HG03045 (cell line): ENCODE data around the gene FAM216B.
A peak's percentile ranks its signal among the peaks of the same experiment; 100 is the strongest.
"Not testable (repeated sequence)": the region's sequence is repeated elsewhere in the genome, so short reads cannot be mapped to it uniquely, and the experiment has no call there.

Experiments
- ATAC-seq: cut with Tn5 transposase; IDR thresholded peaks from one replicate; pipeline ENCODE4 v1.9.1; 2021; ENCODE audit warnings: mild to moderate bottlenecking, moderate library complexity; ENCODE audit not compliant: unreplicated experiment

Gene FAM216B

GRCh38 chr13:42780044-42780443 is 1.3 kb upstream of the FAM216B start:
- no peak for ATAC-seq

GRCh38 chr13:42786715-42787114 is 5.3 kb downstream of the FAM216B start:
- no peak for ATAC-seq

DNA sequence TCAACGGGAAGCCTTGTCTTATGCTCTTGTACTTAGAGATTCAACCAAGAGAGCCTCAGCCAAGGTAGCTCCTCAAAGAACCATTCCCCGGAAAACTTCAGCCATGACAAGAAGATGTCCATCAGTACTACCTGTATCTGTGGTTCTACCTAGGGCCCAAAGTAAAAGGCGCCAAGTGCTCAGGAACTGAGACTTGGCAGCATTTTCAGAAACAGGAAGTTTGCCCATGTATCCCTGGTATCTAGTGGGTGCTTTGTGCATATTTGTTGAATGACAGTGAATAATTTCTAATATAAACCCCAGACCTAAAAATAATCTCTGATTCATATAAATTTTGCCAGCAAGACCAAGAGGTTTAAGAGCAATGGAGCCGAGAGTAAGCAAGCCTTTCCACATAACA is 7.2 kb downstream of the FAM216B start:
- no peak for ATAC-seq

GRCh38 chr13:42792154-42792553 is 10.8 kb downstream of the FAM216B start:
- ATAC-seq: no peak

- no peak for ATAC-seq
These were observed 13.3 kb downstream of the FAM216B start for GRCh38 chr13:42794577-42795275.

DNA sequence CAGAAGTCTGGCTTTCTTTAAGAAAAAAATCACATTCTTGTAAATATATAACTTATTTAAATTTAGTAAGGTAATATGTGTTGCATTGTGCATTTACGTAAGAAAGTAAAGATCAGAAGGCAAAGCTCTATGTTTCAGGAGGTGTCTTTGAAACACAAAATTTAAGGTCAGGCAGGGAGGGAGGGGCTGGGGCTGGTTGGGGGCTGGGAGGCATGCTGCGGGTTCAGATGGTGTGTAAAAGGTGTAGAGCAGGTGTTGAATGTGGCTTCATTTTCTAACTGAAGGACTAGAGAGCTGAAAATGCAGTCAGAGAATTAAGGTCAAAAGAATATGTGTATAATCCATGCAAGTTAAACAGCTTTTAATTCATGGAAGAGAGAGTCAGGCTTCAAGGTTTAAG is 14.3 kb downstream of the FAM216B start:
- no peak for ATAC-seq

- ATAC-seq: no peak
These were observed 15.5 kb downstream of the FAM216B start for GRCh38 chr13:42796747-42797356.

DNA sequence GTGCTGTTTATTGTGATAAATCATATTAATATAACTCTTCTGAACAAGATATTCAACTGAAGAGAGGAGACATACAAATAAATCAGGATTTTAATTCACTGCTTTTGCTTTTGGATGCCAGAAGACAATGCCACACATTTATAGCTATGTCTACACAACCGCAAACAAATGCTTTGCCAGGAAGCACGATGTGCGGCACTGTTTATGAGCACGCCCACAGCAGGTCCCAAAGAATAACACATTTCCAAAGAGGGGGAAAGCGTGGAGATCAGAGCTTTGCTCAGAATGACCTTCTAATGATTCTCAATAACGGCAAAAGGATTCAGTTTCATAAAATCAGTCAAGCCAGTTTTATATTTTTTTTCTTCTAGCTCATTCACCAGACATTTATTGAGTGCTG is 16.7 kb downstream of the FAM216B start:
- no peak for ATAC-seq

GRCh38 chr13:42800109-42800643 is 18.8 kb downstream of the FAM216B start:
- ATAC-seq: no peak

GRCh38 chr13:42803563-42804204 is 22.3 kb downstream of the FAM216B start:
- ATAC-seq: peak; percentile 22

DNA sequence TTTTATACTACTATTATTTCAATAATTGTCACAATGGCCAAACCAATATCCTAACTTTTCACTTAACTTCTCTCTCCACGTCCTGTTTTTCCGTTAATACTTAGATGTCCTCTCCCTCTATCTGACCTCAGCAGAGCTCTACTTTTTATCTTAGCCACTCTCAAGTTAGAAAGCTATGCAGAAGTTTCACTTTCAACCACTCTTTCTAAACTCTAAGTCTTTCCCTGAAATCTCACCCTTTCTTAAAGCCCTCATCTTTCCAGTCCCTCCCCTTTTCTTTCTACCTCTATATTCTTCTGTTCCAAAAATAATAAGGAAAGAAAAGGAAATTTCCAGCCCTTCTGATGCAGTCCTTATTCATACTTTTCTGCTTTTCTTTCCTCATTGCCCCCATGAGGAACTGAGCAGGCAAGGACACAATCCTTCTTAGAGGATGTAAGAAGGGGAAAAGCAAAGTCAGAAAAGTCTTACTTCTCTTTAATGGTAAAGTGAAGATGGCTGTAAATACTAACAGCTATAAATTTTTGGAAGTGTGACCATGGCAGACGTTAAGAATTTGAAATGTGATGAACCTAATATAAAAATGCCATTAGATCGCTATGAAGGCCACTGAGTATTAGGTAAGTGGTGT is 23.0 kb downstream of the FAM216B start:
- peak; percentile 71 for ATAC-seq

DNA sequence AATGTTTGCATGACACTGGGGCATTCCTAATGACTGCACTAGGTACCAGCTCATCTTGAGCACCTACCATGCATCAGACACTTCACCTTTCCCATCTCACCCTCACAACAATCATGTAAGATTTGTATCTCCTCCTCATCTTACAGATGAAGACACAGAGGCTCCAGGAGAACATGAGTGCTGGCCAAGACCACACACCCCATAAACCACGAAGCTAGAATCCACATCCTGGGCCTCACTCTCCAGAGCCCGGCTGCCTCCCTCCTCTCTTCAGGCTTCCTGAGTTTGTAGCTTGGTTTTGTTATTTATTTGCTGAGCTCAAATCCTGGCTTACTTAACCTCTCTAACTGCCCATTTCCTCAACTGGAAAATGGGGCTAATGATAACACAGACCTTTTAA is 25.9 kb downstream of the FAM216B start:
- no peak for ATAC-seq

GRCh38 chr13:42807866-42808265 is 26.5 kb downstream of the FAM216B start:
- ATAC-seq: no peak

DNA sequence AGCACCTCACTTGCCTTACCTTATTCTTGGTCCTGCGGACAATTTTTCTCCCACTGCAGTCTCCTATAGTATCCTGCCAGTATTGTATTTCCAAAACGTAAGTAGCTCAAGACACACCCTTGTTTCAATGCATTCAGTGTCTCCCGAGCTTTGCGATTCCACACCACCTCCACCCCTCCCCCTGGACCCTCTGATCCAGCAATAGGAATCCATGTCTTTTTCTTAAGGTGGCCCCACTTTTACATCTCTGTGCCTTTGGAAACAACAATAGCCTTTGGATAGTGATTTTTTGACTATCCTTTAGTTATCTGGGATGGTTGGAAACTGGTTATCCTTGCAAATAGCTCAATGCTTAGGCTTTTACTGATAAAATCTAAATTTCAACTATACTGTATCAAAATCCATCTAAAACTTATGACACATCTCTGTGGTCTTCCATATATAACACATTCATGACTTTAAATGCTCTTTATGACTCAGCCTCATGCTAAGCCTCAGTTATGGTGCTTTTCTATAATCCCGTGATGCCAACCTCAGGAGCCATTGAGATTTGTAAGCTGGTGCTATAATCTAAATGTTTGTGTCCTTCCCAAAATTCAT is 27.1 kb downstream of the FAM216B start:
- ATAC-seq: no peak

GRCh38 chr13:42812316-42812715 is 30.9 kb downstream of the FAM216B start:
- ATAC-seq: no peak

DNA sequence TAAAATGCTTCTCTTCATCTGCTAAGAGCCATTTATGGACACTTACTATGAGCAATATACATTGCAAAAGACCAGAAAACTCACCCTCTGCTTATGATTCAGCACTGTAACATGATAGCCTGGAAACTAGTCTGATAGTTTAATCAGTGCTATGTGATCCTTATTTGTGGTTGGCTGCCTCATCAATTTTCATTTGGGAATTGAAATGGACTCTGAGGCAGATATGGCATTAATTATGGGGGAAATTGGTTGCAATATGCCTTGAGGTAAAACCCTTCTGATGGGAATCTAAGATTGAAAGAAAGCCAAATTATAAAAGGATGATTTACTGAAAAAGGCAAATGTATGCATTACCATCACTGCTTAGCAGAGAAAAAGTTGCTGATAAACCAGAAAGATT is 33.5 kb downstream of the FAM216B start:
- ATAC-seq: no peak

- ATAC-seq: no peak
These were observed 34.3 kb downstream of the FAM216B start for GRCh38 chr13:42815681-42816080.

GRCh38 chr13:42816538-42816937 is 35.2 kb downstream of the FAM216B start:
- ATAC-seq: no peak

- ATAC-seq: not testable (repeated sequence)
These were observed 38.3 kb downstream of the FAM216B start for GRCh38 chr13:42819687-42820086.

DNA sequence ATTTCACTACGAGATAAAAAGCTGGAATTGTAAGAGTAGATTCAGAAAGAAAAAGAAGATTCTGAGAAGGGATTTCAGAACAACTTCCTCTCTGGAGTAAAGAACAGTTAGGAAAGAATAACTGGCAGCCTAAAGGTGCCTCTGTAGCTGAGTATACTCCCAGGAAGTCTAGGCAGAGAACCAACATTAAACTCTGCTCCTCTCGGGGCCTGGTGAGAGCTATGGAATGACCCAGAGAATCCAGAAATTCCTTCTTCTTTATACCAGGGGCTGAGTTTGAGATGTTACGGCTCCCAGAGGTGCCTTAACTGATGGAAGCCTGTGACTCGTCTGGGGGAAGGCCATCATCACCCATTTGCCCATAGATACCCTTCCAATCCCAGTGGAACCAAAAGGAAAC is 39.1 kb downstream of the FAM216B start:
- ATAC-seq: no peak

DNA sequence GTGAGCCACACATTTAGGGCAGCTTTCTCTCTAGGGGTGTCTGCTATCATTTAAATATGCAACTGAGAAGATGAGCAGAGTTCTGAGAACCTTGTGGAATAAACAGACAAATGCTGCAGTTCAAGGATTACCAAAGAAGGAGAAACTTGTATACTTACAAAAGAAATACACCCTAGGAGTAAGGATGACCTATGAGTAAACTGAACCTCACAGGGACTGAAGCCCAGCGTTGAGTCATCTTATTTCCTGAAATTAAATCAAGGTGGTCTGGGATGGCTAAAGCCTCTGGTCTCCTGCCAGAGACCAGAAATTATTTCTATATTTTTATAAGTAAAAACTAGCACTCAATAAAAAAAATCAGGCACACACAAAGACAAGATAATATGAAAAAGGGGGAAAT is 40.1 kb downstream of the FAM216B start:
- ATAC-seq: no peak
